ENCODE measurements around the gene ZMYND10. TPM values are rescaled to one million over a fixed set of nuclear protein-coding genes. Genes with fewer than 3 reads are reported as not detected.

ZMYND10 gene
- total and polyA plus RNA-seq, 9 of the 15 experiments (the other 6 are each of a cell fraction or from before 2014, with no cell fraction given), result 0.20 to 2.8 (median 0.70) TPM

DNA sequence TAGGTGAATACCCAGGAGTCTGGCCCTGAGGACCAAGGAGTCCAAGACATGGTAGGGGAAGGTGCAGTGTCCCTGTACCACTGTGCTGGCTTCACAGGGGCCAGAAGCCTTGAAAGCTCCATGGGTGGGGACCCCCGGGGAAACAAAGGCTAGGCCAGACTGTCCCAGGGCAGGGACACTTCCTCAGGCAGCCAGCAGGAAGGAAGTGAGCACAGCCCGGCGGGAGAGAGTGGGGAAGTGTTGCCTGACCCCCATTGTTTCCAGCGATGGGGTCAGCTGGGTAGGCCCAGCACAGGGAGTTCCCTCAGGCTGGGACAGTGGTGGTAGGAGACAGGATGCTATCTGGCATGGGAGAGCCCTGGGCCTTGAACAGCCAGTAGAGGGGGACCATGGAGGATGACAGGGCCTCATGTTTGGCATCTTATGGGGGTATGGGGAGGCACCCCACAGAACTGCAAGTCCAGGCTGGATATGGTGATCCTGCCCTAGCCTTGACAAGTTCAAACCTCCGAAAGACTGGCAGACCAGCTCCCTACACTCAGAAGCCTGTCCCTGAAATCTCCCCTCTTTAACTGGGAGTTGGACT is 21.8 kb downstream of the ZMYND10 start (continued):
- no peak for TF ChIP-seq MYC (IDR thresholded peaks at IDR 0.05; ENCODE audit: low read depth, low read length)
- no peak for TF ChIP-seq MYC (CRISPR knock-in tag; IDR thresholded peaks at IDR 0.05; ENCODE audit: borderline replicate concordance, low read depth)
- TF ChIP-seq, protein P1, sequence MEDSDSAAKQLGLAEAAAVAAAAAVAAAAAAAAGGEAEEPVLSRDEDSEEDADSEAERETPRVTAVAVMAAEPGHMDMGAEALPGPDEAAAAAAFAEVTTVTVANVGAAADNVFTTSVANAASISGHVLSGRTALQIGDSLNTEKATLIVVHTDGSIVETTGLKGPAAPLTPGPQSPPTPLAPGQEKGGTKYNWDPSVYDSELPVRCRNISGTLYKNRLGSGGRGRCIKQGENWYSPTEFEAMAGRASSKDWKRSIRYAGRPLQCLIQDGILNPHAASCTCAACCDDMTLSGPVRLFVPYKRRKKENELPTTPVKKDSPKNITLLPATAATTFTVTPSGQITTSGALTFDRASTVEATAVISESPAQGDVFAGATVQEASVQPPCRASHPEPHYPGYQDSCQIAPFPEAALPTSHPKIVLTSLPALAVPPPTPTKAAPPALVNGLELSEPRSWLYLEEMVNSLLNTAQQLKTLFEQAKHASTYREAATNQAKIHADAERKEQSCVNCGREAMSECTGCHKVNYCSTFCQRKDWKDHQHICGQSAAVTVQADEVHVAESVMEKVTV (CRISPR knock-in tag; IDR thresholded peaks at IDR 0.05), result no peak
- no peak for TF ChIP-seq CCNT2 (IDR thresholded peaks at IDR 0.05; ENCODE audit: borderline replicate concordance, extremely low read depth, insufficient read length, low read depth, low read length)

DNA sequence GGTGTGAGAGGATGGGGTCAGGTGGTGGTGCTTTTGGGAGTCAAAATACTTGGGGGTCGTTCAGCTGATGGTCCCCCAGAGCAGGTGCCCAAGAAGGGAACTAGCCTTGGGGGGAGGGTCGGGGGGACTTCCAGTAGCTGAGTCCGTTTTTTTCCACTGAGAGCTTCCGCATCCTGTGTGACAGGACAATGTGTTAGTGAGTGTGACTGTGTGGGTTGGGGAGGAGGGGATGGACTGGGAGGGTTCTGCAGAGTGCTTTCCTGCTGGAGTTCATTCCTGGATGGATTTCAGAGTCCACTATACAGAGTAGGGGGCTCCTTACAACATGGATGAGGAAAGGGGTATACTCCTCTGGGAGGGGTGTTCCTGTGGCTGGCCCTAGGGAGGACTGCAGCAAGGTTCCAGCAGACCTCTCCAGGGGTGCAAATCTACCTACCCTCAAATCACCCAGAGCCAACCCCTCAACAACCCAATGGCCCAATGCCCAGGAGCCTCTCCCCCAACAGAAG is 22.4 kb downstream of the ZMYND10 start:
- H3K79me2 ChIP-seq (ENCODE audit: control insufficient read depth, insufficient read depth, low read length), result peaks cover 36% of the 10 kb centered on the region
- BruUV-seq (replicated peaks), result no TSS peak
- peaks cover 41% of the 10 kb centered on the region; the same call in 2 of the 3 replicates for H3K36me3 ChIP-seq (ENCODE audit: control insufficient read depth, insufficient read depth, low read length)
- no peaks in the 10 kb centered on the region for H3K9me3 ChIP-seq (replicated peaks; ENCODE audit: control insufficient read depth, insufficient read depth, low read depth, low read length)
- H3K4me2 ChIP-seq (ENCODE audit: insufficient read depth, low read length), result no peak overlapping the region
- no peaks in the 10 kb centered on the region for H3K9me1 ChIP-seq (ENCODE audit: control insufficient read depth, insufficient read depth, low read length)
- no peaks in the 10 kb centered on the region for H4K20me1 ChIP-seq (replicated peaks; ENCODE audit: control insufficient read depth, insufficient read depth, low read length)
- intact Hi-C loops (cut with micrococcal nuclease), result no loop called here
- no peak overlapping the region for H3K27ac ChIP-seq (ENCODE audit: extremely low read depth, low read depth, low read length)
- no peak overlapping the region for H2AFZ ChIP-seq (ENCODE audit: low read depth, low read length)
- peaks cover 25 to 66% of the 10 kb centered on the region in 2 experiments; a peak in 4 of 5 replicates for H3K4me1 ChIP-seq (replicated peaks in 1 of 2; ENCODE audit: control insufficient read depth in 2 of 2, insufficient read depth in 2 of 2, low read length in 2 of 2)
- no peak for FAIRE-seq
- ATAC-seq, result no peak
- POLR2A ChIA-PET, result interaction anchor here (1.2 kb wide), 1 partner anchor 14 kb away, joined by 4 read pairs; no protein-coding TSS in a partner anchor
- no peak for DNase-seq (ENCODE audit: extremely low read depth in 1 of 4, low spot score in 3 of 4)
- WGBS (ENCODE audit: insufficient coverage, low coverage, missing lambda C conversion rate), result 60% methylated on average over 2 of the region's 4 CpGs
- CTCF ChIA-PET (ENCODE audit: low intra/inter-chr PET ratio), result interaction anchor here (2.1 kb wide), 1 partner anchor 96 kb away, joined by 6 read pairs; no protein-coding TSS in a partner anchor
- in situ Hi-C loops (cut with MboI), result no loop called here
- H3K27me3 ChIP-seq (ENCODE audit: control insufficient read depth in 2 of 2, insufficient read depth in 2 of 2, low read length in 2 of 2), result no peaks in the 10 kb centered on the region
- H3K9ac ChIP-seq (ENCODE audit: insufficient read depth in 1 of 2, low read depth in 2 of 2, low read length in 2 of 2), result peak overlapping the region in 1 of 2 experiments; percentile 55; a peak in 2 of 4 replicates
- H3K4me3 ChIP-seq, result no peak overlapping the region
- TF ChIP-seq, protein P2, sequence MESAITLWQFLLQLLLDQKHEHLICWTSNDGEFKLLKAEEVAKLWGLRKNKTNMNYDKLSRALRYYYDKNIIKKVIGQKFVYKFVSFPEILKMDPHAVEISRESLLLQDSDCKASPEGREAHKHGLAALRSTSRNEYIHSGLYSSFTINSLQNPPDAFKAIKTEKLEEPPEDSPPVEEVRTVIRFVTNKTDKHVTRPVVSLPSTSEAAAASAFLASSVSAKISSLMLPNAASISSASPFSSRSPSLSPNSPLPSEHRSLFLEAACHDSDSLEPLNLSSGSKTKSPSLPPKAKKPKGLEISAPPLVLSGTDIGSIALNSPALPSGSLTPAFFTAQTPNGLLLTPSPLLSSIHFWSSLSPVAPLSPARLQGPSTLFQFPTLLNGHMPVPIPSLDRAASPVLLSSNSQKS (CRISPR knock-in tag; IDR thresholded peaks at IDR 0.05), result no peak
- no peak for TF ChIP-seq SAFB (IDR thresholded peaks at IDR 0.05; ENCODE audit: borderline replicate concordance, low read depth, low read length)
- no peak for TF ChIP-seq ZNF316 (IDR thresholded peaks at IDR 0.05)
- no peak for TF ChIP-seq MTA1 (IDR thresholded peaks at IDR 0.05; ENCODE audit: borderline replicate concordance)
- TF ChIP-seq CBX3 (IDR thresholded peaks at IDR 0.05; ENCODE audit: borderline replicate concordance in 1 of 2, low read length in 2 of 2), result no peak
- TF ChIP-seq ZBED1 (IDR thresholded peaks at IDR 0.05), result no peak
- TF ChIP-seq, protein P3, sequence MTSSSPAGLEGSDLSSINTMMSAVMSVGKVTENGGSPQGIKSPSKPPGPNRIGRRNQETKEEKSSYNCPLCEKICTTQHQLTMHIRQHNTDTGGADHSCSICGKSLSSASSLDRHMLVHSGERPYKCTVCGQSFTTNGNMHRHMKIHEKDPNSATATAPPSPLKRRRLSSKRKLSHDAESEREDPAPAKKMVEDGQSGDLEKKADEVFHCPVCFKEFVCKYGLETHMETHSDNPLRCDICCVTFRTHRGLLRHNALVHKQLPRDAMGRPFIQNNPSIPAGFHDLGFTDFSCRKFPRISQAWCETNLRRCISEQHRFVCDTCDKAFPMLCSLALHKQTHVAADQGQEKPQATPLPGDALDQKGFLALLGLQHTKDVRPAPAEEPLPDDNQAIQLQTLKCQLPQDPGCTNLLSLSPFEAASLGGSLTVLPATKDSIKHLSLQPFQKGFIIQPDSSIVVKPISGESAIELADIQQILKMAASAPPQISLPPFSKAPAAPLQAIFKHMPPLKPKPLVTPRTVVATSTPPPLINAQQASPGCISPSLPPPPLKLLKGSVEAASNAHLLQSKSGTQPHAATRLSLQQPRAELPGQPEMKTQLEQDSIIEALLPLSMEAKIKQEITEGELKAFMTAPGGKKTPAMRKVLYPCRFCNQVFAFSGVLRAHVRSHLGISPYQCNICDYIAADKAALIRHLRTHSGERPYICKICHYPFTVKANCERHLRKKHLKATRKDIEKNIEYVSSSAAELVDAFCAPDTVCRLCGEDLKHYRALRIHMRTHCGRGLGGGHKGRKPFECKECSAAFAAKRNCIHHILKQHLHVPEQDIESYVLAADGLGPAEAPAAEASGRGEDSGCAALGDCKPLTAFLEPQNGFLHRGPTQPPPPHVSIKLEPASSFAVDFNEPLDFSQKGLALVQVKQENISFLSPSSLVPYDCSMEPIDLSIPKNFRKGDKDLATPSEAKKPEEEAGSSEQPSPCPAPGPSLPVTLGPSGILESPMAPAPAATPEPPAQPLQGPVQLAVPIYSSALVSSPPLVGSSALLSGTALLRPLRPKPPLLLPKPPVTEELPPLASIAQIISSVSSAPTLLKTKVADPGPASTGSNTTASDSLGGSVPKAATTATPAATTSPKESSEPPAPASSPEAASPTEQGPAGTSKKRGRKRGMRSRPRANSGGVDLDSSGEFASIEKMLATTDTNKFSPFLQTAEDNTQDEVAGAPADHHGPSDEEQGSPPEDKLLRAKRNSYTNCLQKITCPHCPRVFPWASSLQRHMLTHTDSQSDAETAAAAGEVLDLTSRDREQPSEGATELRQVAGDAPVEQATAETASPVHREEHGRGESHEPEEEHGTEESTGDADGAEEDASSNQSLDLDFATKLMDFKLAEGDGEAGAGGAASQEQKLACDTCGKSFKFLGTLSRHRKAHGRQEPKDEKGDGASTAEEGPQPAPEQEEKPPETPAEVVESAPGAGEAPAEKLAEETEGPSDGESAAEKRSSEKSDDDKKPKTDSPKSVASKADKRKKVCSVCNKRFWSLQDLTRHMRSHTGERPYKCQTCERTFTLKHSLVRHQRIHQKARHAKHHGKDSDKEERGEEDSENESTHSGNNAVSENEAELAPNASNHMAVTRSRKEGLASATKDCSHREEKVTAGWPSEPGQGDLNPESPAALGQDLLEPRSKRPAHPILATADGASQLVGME (CRISPR knock-in tag; IDR thresholded peaks at IDR 0.05), result no peak
- TF ChIP-seq FOXJ3 (CRISPR knock-in tag; IDR thresholded peaks at IDR 0.05), result no peak

All from K562 (cell line).